NCI-H2227 treated with DMSO at 0.1 percent for 48 hours (cell line): ENCODE results near the gene E2F1.

ENCODE experiments used
- DNase-seq: peaks from one replicate; lab custom pipeline; 2025; lab: John Stamatoyannopoulos, UW

The E2F1 gene

GRCh38 chr20:33687370-33687915 lies 1.3 kb upstream of the E2F1 start:
- no peak for DNase-seq

GRCh38 chr20:33686984-33687366 lies 790 bp upstream of the E2F1 start:
- no peak for DNase-seq

GRCh38 chr20:33685328-33686099 lies 671 bp downstream of the E2F1 start:
- no peak for DNase-seq

GRCh38 chr20:33684533-33685327 lies 1.5 kb downstream of the E2F1 start:
- DNase-seq, result peak; percentile 43

- no peak for DNase-seq
Observed at GRCh38 chr20:33681728-33682353, 4.3 kb downstream of the E2F1 start.

GRCh38 chr20:33681288-33681687 lies 4.9 kb downstream of the E2F1 start:
- no peak for DNase-seq

GRCh38 chr20:33680686-33681085 lies 5.5 kb downstream of the E2F1 start:
- DNase-seq, result no peak

GRCh38 chr20:33679758-33680485 lies 6.3 kb downstream of the E2F1 start:
- DNase-seq, result no peak

GRCh38 chr20:33677991-33678702 lies 8.0 kb downstream of the E2F1 start:
- no peak for DNase-seq

- DNase-seq, result no peak
Observed at GRCh38 chr20:33676652-33677645, 9.2 kb downstream of the E2F1 start.

GRCh38 chr20:33676121-33676520 lies 10.1 kb downstream of the E2F1 start:
- DNase-seq, result no peak

GRCh38 chr20:33675136-33675959 lies 10.8 kb downstream of the E2F1 start:
- DNase-seq, result no peak

- peak; percentile 68 for DNase-seq
Observed at GRCh38 chr20:33674294-33675135, 11.7 kb downstream of the E2F1 start, which contains the start of gene NECAB3. NECAB3 (minus strand) TSS chr20:33674428; CDS start chr20:33674352, 76 bp downstream.

- DNase-seq, result no peak
Observed at GRCh38 chr20:33673410-33674293, 12.5 kb downstream of the E2F1 start.

GRCh38 chr20:33673114-33673409 lies 13.1 kb downstream of the E2F1 start:
- no peak for DNase-seq

- no peak for DNase-seq
Observed at GRCh38 chr20:33672426-33673113, 13.6 kb downstream of the E2F1 start.
